Erythroblast (primary cell): ENCODE measurements around the gene KIF5A.

Experiments used
- DNase-seq, 2 experiments: peaks; one replicate each; lab custom pipeline; 2025; lab: John Stamatoyannopoulos, UW
- GATA1 ChIP-seq: IDR thresholded peaks from 2 replicates; pipeline ENCODE4 v1.6.1; 2011; ENCODE audit warnings: low read depth, mild to moderate bottlenecking, control low read depth, low read length, moderate library complexity
- POLR2A ChIP-seq: IDR thresholded peaks from 2 replicates; pipeline ENCODE4 v1.6.1; 2011; ENCODE audit warnings: mild to moderate bottlenecking, low read length

KIF5A gene

GRCh38 chr12:57626921-57627445 is 77.1 kb downstream of the KIF5A start:
- DNase-seq, result no peak
- TF ChIP-seq POLR2A (no peak), GATA1 (no peak)

- DNase-seq, result no peak
Observed at GRCh38 chr12:57627501-57628279, 77.8 kb downstream of the KIF5A start.

GRCh38 chr12:57628280-57629191 is 78.7 kb downstream of the KIF5A start:
- TF ChIP-seq POLR2A (no peak), GATA1 (no peak)
- no peak for DNase-seq

More at GRCh38 chr12:57627501-57628279, 77.8 kb downstream of the KIF5A start:
- TF ChIP-seq GATA1 (no peak), POLR2A (no peak)

- no peak for TF ChIP-seq POLR2A
- no peak for TF ChIP-seq GATA1
- DNase-seq, result no peak
Observed at GRCh38 chr12:57629897-57630471, 80.1 kb downstream of the KIF5A start.

- DNase-seq, result no peak
- TF ChIP-seq POLR2A (no peak), GATA1 (no peak)
Observed at GRCh38 chr12:57630891-57631433, 81.1 kb downstream of the KIF5A start.

GRCh38 chr12:57631566-57632072 is 81.8 kb downstream of the KIF5A start:
- TF ChIP-seq POLR2A (no peak), GATA1 (no peak)

GRCh38 chr12:57632073-57632957 is 82.5 kb downstream of the KIF5A start:
- no peak for TF ChIP-seq POLR2A
- no peak for TF ChIP-seq GATA1
- DNase-seq, result no peak

More at GRCh38 chr12:57631566-57632072, 81.8 kb downstream of the KIF5A start:
- DNase-seq, result no peak

GRCh38 chr12:57632958-57633840 is 83.4 kb downstream of the KIF5A start, which contains the start of gene B4GALNT1:
Gene B4GALNT1 (minus strand): TSS chr12:57633201. CDS start chr12:57632132, 1,069 bp downstream.
- DNase-seq, result peak; percentile 64 to 76
- TF ChIP-seq GATA1 (no peak), POLR2A (no peak)
